SK-N-DZ (cell line): Measurements from ENCODE around the gene LYZ.

Source experiments
- DNase-seq: peaks from one replicate; pipeline ENCODE4 v3.0.0-alpha.2; 2015; ENCODE audit warnings: low spot score
- small RNA-seq, 2 experiments: library from RNA; depleted of rRNA; stranded (forward); fragments of <200 nt; gene quantifications; one replicate each; pipeline ENCODE3, GENCODE V24; 2014

The LYZ gene

DNA sequence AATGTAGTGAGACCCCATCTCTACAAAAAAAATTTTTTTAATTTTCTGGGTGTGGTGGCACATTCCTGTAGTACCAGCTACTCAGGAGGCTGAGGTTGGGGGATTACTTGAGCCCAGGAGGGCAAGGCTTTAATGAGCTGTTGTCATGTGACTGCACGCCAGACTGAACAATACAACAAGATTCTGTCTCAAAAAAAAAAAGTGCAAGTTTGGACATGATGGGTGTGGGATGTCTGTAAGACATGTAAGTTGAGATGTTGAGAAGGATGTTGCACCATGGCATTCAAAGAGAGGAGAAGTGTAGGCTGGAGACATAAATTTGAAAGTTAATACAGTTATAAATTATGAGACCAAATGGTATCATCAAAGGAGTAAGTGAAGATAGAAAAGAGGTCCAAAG, 34.9 kb downstream of the LYZ start:
- no peak for DNase-seq

GRCh38 chr12:69385038-69385437, 36.9 kb downstream of the LYZ start:
- no peak for DNase-seq

GRCh38 chr12:69386921-69387320, 38.7 kb downstream of the LYZ start:
- DNase-seq, result no peak

- DNase-seq, result peak; percentile 8
Observed at GRCh38 chr12:69388371-69388770, 40.2 kb downstream of the LYZ start.

- DNase-seq, result no peak
Observed at GRCh38 chr12:69389831-69390230, 41.6 kb downstream of the LYZ start.

DNA sequence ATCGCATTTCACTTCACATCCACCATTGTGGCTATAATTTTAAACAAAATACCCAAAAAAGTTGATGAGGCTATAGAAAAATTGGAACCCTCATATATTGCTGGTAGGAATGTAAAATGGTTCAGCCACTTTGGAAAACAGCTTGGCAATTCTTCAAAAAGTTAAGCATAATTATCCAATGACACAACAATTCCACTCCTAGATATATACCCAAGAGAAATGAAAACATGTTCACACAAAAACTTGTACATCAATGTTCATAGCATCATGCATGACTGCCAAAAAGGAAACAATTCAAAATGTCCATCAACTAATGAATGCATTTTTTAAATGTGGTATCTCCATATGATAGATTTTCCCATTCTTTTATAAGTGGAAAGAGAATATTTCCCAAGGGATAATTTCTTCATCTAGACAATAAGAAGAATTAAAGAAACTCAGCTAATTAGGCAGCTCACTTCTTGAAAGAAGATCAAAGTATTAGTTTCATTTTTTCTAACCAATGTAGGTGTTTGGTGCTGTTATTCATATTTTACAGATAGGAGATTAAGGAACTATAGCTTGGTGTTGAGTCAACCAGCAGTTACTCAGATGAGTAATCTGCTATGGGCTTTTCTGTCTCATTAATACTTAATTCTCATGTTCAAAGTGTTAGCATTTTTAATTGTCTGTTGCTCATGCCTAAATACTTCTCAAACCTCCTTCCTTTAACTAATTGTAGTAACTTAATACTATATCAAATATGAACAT, 44.2 kb downstream of the LYZ start:
- DNase-seq, result no peak

GRCh38 chr12:69396041-69396440, 47.9 kb downstream of the LYZ start:
- no peak for DNase-seq

- DNase-seq, result no peak
Observed at GRCh38 chr12:69396963-69397362, 48.8 kb downstream of the LYZ start.

- no peak for DNase-seq
Observed at GRCh38 chr12:69397978-69398377, 49.8 kb downstream of the LYZ start.

GRCh38 chr12:69401940-69402339, 53.8 kb downstream of the LYZ start:
- no peak for DNase-seq

Small RNAs within 50 kb of the gene (small RNA-seq; reads per million reads assigned to genes)
- 0 reads per million in 2 experiments for gene RN7SL804P
